OCI-LY3 (cell line): ENCODE data around the gene ESPN.

ENCODE experiments used
- CTCF ChIP-seq: fragments of 200-600, 300-600 bp; sonication (generic); IDR thresholded peaks from 2 replicates; pipeline ENCODE4 v1.5.1; 2014; ENCODE audit warnings: antibody characterized with exemption, low read length, low read depth
- EZH2phosphoT487 ChIP-seq: fragments of 200-600 bp; shearing (Covaris generic); IDR thresholded peaks from 2 replicates; pipeline ENCODE4 v1.6.1; 2018; ENCODE audit warnings: antibody characterized with exemption, mixed run types, low read depth

GRCh38 chr1:6471970-6472368 lies 47.4 kb downstream of the ESPN start:
- TF ChIP-seq CTCF (no peak), EZH2phosphoT487 (no peak)
